Memory B cell (primary cell): Measurements from ENCODE around the gene TMEM272.

Experiments
- ATAC-seq: fragments of 150-1000 bp; cut with Tn5 transposase; 2 replicates; pipeline ENCODE4 v1.10.0; 2021; ENCODE audit warnings: low read depth, mild to moderate bottlenecking, moderate library complexity
- DNase-seq, 2 donors: peaks; one replicate each; pipeline ENCODE4 v3.0.0; 2022; ENCODE audit warnings: low spot score in 2 of 2
- H3K27ac Mint-ChIP-seq: one replicate; pipeline ENCODE4 v1.8.0; 2022; ENCODE audit warnings: mild to moderate bottlenecking, moderate library complexity, mixed read lengths
- H3K27me3 Mint-ChIP-seq: one replicate; pipeline ENCODE4 v1.8.0; 2022; ENCODE audit warnings: mixed read lengths
- H3K36me3 Mint-ChIP-seq: one replicate; pipeline ENCODE4 v1.8.0; 2022; ENCODE audit warnings: mild to moderate bottlenecking, mixed read lengths
- H3K4me1 Mint-ChIP-seq: one replicate; pipeline ENCODE4 v1.8.0; 2022; ENCODE audit warnings: mixed read lengths
- H3K4me3 Mint-ChIP-seq: one replicate; pipeline ENCODE4 v1.8.0; 2022; ENCODE audit warnings: mild to moderate bottlenecking, moderate library complexity, mixed read lengths
- H3K9me3 Mint-ChIP-seq: one replicate; pipeline ENCODE4 v1.8.0; 2022; ENCODE audit warnings: mixed read lengths

TMEM272 gene

DNA sequence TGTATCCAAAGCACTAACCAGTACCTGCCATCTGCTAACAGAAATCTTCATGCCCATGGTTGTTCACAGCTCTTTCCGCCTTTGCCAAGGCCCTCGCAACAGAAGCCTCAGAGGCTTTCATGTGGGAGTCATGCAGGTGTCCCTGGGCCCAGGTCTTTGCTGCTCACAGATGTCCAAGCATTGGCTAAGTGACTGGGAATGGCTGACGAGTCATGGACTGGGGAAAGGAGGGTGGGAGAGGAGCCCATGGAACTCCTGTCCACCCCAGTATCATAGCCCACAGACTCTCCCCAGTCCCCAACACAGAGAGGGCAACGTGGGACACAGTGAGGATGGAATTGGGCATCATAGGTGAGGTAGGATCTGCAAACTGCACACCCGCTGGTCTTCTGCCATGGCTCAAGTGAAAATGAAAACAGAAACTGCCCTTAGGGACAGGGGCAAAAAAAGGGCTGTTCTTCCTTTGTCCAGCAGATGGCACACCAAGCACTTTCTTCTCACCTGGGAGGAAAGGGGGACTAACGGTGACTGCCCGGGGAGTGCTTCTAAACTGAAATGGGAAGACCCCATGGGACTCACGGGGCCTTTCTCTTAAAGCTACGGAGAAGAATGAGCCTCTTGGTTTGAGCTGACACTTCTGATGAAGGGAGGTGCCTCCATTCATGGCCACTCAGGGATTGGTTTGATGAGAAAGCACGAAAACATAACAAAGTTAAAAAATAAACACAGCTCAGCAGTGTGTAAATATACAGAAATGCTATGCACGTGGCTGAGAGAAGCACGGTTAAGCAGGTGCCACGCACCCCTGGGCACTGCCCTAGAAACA, 29.9 kb downstream of the TMEM272 start:
- H3K4me1 Mint-ChIP-seq, result peaks cover 19% of the 10 kb centered on the region
- DNase-seq, result peak; percentile 78 to 81

GRCh38 chr13:51814071-51814470, 30.9 kb downstream of the TMEM272 start:
- Mint-ChIP-seq H3K27me3 (no peaks in the 10 kb centered on the region), H3K4me1 (peaks cover 16% of the 10 kb centered on the region), H3K9me3 (no peaks in the 10 kb centered on the region), H3K36me3 (no peaks in the 10 kb centered on the region), H3K4me3 (no peak overlapping the region), H3K27ac (no peak overlapping the region)
- ATAC-seq, result no peak
- DNase-seq, result no peak

More for the DNA sequence above, 29.9 kb downstream of the TMEM272 start:
- no peaks in the 10 kb centered on the region for H3K9me3 Mint-ChIP-seq
- H3K4me3 Mint-ChIP-seq, result peak overlapping the region; percentile 48
- no peak overlapping the region for H3K27ac Mint-ChIP-seq
- peak; percentile 90 for ATAC-seq
- no peaks in the 10 kb centered on the region for H3K36me3 Mint-ChIP-seq
- no peaks in the 10 kb centered on the region for H3K27me3 Mint-ChIP-seq

DNA sequence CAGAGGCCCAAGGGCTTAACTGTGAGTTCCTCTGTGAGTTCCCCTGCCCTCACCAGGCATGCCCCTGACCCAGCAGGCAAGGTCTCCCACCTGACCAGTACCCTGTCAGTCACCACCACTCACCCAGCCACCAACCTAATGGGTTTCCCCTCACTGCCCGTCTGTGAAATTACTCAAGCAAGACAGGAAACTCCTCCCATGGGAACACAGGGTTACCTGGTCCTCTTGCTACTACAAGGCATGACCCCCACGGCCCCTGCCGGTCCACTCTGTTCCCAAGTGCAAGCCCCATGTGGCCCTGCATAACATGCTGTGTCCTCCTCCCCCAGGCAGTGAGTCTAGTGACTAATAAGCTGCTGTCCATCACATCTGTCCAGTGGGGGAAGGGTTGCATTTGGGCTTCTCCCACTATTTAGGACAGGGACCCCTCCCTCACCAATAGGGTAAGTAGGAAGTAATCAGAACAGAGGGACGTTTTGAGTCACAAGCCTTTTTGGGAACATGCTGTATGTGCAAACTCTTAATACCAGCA, 33.0 kb downstream of the TMEM272 start:
- DNase-seq, result no peak
- Mint-ChIP-seq H3K9me3 (no peaks in the 10 kb centered on the region), H3K4me1 (peaks cover 14% of the 10 kb centered on the region), H3K27me3 (no peaks in the 10 kb centered on the region), H3K36me3 (no peaks in the 10 kb centered on the region), H3K27ac (peak overlapping the region; percentile 48), H3K4me3 (no peak overlapping the region)
- no peak for ATAC-seq

- no peaks in the 10 kb centered on the region for H3K9me3 Mint-ChIP-seq
- H3K36me3 Mint-ChIP-seq, result no peaks in the 10 kb centered on the region
- no peak overlapping the region for H3K27ac Mint-ChIP-seq
- no peak overlapping the region for H3K4me3 Mint-ChIP-seq
- peaks cover 18% of the 10 kb centered on the region for H3K4me1 Mint-ChIP-seq
- ATAC-seq (no peak), DNase-seq (no peak)
- no peaks in the 10 kb centered on the region for H3K27me3 Mint-ChIP-seq
Measured at GRCh38 chr13:51811046-51811445, 33.9 kb downstream of the TMEM272 start.

GRCh38 chr13:51808811-51809210, 36.2 kb downstream of the TMEM272 start:
- Mint-ChIP-seq H3K4me1 (peaks cover 21% of the 10 kb centered on the region), H3K27me3 (no peaks in the 10 kb centered on the region), H3K4me3 (no peak overlapping the region), H3K36me3 (no peaks in the 10 kb centered on the region), H3K27ac (no peak overlapping the region), H3K9me3 (no peaks in the 10 kb centered on the region)
- ATAC-seq (no peak), DNase-seq (no peak)

DNA sequence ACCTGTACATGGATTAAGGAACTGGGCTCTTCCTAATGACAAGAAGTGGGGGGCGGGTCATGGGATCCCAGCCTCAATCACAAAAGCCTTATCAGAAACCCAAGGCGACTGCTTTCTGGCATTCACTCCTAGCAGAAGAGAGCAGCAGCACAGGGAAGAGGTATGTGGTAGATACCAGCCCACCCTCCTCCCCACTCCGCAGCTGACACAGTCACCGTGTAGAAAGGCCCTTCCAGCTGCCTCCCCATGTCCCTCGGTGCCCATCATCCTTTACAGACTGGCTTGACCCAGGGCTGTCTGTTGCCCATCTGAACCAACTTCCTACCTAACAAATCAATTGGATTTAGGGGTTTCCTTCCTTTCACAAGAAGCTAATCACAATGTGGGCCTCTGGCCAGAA, 37.9 kb downstream of the TMEM272 start:
- H3K9me3 Mint-ChIP-seq, result no peaks in the 10 kb centered on the region
- no peaks in the 10 kb centered on the region for H3K27me3 Mint-ChIP-seq
- H3K36me3 Mint-ChIP-seq, result no peaks in the 10 kb centered on the region
- ATAC-seq, result no peak
- H3K4me1 Mint-ChIP-seq, result peaks cover 22% of the 10 kb centered on the region
- no peak for DNase-seq
- no peak overlapping the region for H3K4me3 Mint-ChIP-seq
- H3K27ac Mint-ChIP-seq, result peak overlapping the region; percentile 100

GRCh38 chr13:51806566-51806965, 38.4 kb downstream of the TMEM272 start:
- Mint-ChIP-seq H3K4me3 (no peak overlapping the region), H3K27me3 (no peaks in the 10 kb centered on the region), H3K9me3 (no peaks in the 10 kb centered on the region), H3K36me3 (no peaks in the 10 kb centered on the region), H3K4me1 (peaks cover 20% of the 10 kb centered on the region), H3K27ac (peak overlapping the region; percentile 100)
- no peak for ATAC-seq
- no peak for DNase-seq

DNA sequence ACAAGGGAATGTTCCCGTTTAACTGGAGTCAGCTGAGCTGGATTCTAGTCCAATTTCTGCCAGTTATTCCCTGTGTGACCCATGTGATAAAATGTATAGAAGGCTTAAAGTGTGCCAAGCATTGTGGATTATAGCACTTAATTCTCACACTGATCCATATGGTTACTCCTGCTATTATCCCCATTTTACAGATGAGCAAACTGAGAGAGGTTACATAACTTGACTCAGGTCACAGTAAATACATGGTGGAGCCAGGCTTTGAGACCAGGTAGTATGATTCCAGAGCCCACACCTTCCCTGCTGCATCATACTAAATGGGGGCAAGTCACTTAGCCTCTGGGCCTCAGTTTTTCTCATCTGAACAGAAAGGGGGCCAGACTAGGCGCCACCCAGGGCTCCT, 39.1 kb downstream of the TMEM272 start:
- no peak for ATAC-seq
- Mint-ChIP-seq H3K4me1 (peaks cover 19% of the 10 kb centered on the region), H3K36me3 (no peaks in the 10 kb centered on the region), H3K27ac (peak overlapping the region; percentile 100), H3K4me3 (no peak overlapping the region), H3K27me3 (no peaks in the 10 kb centered on the region), H3K9me3 (no peaks in the 10 kb centered on the region)
- no peak for DNase-seq

DNA sequence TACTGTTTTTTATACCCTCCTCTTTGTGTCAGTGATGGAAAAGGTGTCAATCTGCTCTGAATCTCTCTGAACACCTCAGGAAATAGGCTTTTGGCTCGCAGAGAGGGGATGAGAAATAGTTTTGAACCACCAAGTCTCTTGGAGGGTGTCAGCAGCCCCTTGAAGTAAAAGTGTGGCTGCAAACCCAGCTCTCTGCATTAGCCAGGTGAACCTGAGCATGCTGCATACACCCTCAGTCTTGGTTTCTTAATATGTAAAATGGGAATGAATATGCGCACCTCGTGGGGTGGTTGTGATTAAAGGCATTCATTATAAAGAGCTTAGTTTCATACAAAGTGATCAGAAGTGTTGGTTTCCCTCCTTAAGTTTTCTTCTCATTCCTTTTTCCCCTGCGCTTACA, 39.7 kb downstream of the TMEM272 start:
- Mint-ChIP-seq H3K9me3 (no peaks in the 10 kb centered on the region), H3K27me3 (no peaks in the 10 kb centered on the region), H3K36me3 (no peaks in the 10 kb centered on the region), H3K27ac (peak overlapping the region; percentile 100), H3K4me3 (peak overlapping the region; percentile 91), H3K4me1 (peaks cover 19% of the 10 kb centered on the region)
- DNase-seq, result no peak
- no peak for ATAC-seq

GRCh38 chr13:51804295-51805172, 40.4 kb downstream of the TMEM272 start:
- H3K4me3 Mint-ChIP-seq, result peak overlapping the region; percentile 91
- H3K4me1 Mint-ChIP-seq, result peaks cover 19% of the 10 kb centered on the region
- no peaks in the 10 kb centered on the region for H3K9me3 Mint-ChIP-seq
- H3K36me3 Mint-ChIP-seq, result no peaks in the 10 kb centered on the region
- no peaks in the 10 kb centered on the region for H3K27me3 Mint-ChIP-seq
- ATAC-seq, result no peak
- H3K27ac Mint-ChIP-seq, result peak overlapping the region; percentile 100
- DNase-seq, result no peak

- H3K9me3 Mint-ChIP-seq, result no peaks in the 10 kb centered on the region
- H3K36me3 Mint-ChIP-seq, result no peaks in the 10 kb centered on the region
- peak; percentile 83 to 87 for DNase-seq
- peak within 1 kb of the TSS; percentile 100 for H3K27ac Mint-ChIP-seq
- no peaks in the 10 kb centered on the region for H3K27me3 Mint-ChIP-seq
- peaks cover 19% of the 10 kb centered on the region for H3K4me1 Mint-ChIP-seq
- ATAC-seq, result peak; percentile 77
- peak within 1 kb of the TSS; percentile 91 for H3K4me3 Mint-ChIP-seq
Measured at GRCh38 chr13:51803422-51804294, 41.3 kb downstream of the TMEM272 start, which contains the start of gene DHRS12. Gene DHRS12 (minus strand): TSS chr13:51804163. CDS start chr13:51799659, 4,504 bp downstream.

- ATAC-seq, result no peak
- Mint-ChIP-seq H3K27ac (peak overlapping the region; percentile 100), H3K36me3 (no peaks in the 10 kb centered on the region), H3K27me3 (no peaks in the 10 kb centered on the region), H3K4me1 (peaks cover 20% of the 10 kb centered on the region), H3K4me3 (peak overlapping the region; percentile 91), H3K9me3 (no peaks in the 10 kb centered on the region)
- DNase-seq, result no peak
Measured at GRCh38 chr13:51802631-51803418, 42.2 kb downstream of the TMEM272 start.

- no peaks in the 10 kb centered on the region for H3K9me3 Mint-ChIP-seq
- H3K27ac Mint-ChIP-seq, result peak overlapping the region; percentile 100
- peaks cover 2% of the 10 kb centered on the region for H3K36me3 Mint-ChIP-seq
- H3K27me3 Mint-ChIP-seq, result no peaks in the 10 kb centered on the region
- DNase-seq (no peak), ATAC-seq (no peak)
- peaks cover 23% of the 10 kb centered on the region for H3K4me1 Mint-ChIP-seq
- H3K4me3 Mint-ChIP-seq, result no peak overlapping the region
Measured at GRCh38 chr13:51801631-51802099, 43.3 kb downstream of the TMEM272 start.
